Measurements from ENCODE around the gene GRID2.

The GRID2 gene

GRCh38 chr4:93722446-93722845, 1418.7 kb downstream of the GRID2 start:
- TF ChIP-seq POLR2AphosphoS5 (IDR thresholded peaks at IDR 0.05; ENCODE audit: low read depth, low read length) (no peak), FOXP2 (optimal IDR thresholded peaks at IDR 0.05; ENCODE audit: borderline replicate concordance, extremely low read depth, extremely low read length, insufficient read depth) (no peak), REST (IDR thresholded peaks at IDR 0.05; ENCODE audit: insufficient read depth in 1 of 2, low read depth in 2 of 2, low read length in 2 of 2) (no peak), TAF1 (IDR thresholded peaks at IDR 0.05; ENCODE audit: borderline replicate concordance, insufficient read depth, low read length) (no peak), SIN3A (IDR thresholded peaks at IDR 0.05; ENCODE audit: borderline replicate concordance, insufficient read depth, low read length) (no peak)

- TF ChIP-seq SIN3A (IDR thresholded peaks at IDR 0.05; ENCODE audit: borderline replicate concordance, insufficient read depth, low read length) (no peak), TAF1 (IDR thresholded peaks at IDR 0.05; ENCODE audit: borderline replicate concordance, insufficient read depth, low read length) (no peak)
These were observed 1426.5 kb downstream of the GRID2 start for GRCh38 chr4:93730251-93730650.

GRCh38 chr4:93730760-93731159, 1427.0 kb downstream of the GRID2 start:
- no peak for TF ChIP-seq REST (IDR thresholded peaks at IDR 0.05; ENCODE audit: insufficient read depth in 1 of 2, low read depth in 2 of 2, low read length in 2 of 2)
- no peak for TF ChIP-seq TAF1 (IDR thresholded peaks at IDR 0.05; ENCODE audit: borderline replicate concordance, insufficient read depth, low read length)
- no peak for TF ChIP-seq FOXP2 (optimal IDR thresholded peaks at IDR 0.05; ENCODE audit: borderline replicate concordance, extremely low read depth, extremely low read length, insufficient read depth)

- TF ChIP-seq SIN3A (IDR thresholded peaks at IDR 0.05; ENCODE audit: borderline replicate concordance, insufficient read depth, low read length) (no peak), FOXP2 (optimal IDR thresholded peaks at IDR 0.05; ENCODE audit: borderline replicate concordance, extremely low read depth, extremely low read length, insufficient read depth) (no peak), TAF1 (IDR thresholded peaks at IDR 0.05; ENCODE audit: borderline replicate concordance, insufficient read depth, low read length) (no peak), REST (IDR thresholded peaks at IDR 0.05; ENCODE audit: insufficient read depth in 1 of 2, low read depth in 2 of 2, low read length in 2 of 2) (no peak), POLR2AphosphoS5 (IDR thresholded peaks at IDR 0.05; ENCODE audit: low read depth, low read length) (no peak)
These were observed 1427.7 kb downstream of the GRID2 start for GRCh38 chr4:93731456-93731855.

GRCh38 chr4:93732509-93732908, 1428.7 kb downstream of the GRID2 start:
- no peak for TF ChIP-seq REST (IDR thresholded peaks at IDR 0.05; ENCODE audit: insufficient read depth in 1 of 2, low read depth in 2 of 2, low read length in 2 of 2)
- TF ChIP-seq POLR2AphosphoS5 (IDR thresholded peaks at IDR 0.05; ENCODE audit: low read depth, low read length), result no peak
- TF ChIP-seq SIN3A (IDR thresholded peaks at IDR 0.05; ENCODE audit: borderline replicate concordance, insufficient read depth, low read length), result no peak
- TF ChIP-seq TAF1 (IDR thresholded peaks at IDR 0.05; ENCODE audit: borderline replicate concordance, insufficient read depth, low read length), result no peak
